SK-N-SH (cell line): ENCODE measurements around the gene SYT14. TPM values are rescaled to one million over a fixed set of nuclear protein-coding genes. Genes with fewer than 3 reads are reported as not detected.

Experiments used
- CTCF ChIA-PET: fragments of 300-600, 350-600 bp; formaldehyde crosslinking; extraction: SDS; loops from one replicate; lab custom pipeline; 2021; lab: Yijun Ruan, JAX
- POLR2A ChIA-PET: fragments of 350-600 bp; sonication (Branson Sonifier 250); formaldehyde crosslinking; extraction: SDS; loops from one replicate; lab custom pipeline; 2020; ENCODE audit warnings: antibody characterized with exemption, inconsistent platforms; lab: Yijun Ruan, JAX
- DNase-seq: peaks from one replicate; pipeline ENCODE4 v3.0.0; 2012
- H2AFZ ChIP-seq: fragments of 200-600 bp; sonication (generic); 2 replicates; pipeline ENCODE4 v1.8.1; 2016; ENCODE audit warnings: antibody characterized with exemption, mild to moderate bottlenecking, low read depth
- H3F3A ChIP-seq: fragments of 200-600 bp; sonication (generic); replicated peaks from 2 replicates; pipeline ENCODE3; 2016; ENCODE audit warnings: antibody characterized with exemption, mild to moderate bottlenecking; ENCODE audit not compliant: insufficient read depth
- H3K27ac ChIP-seq, 2 experiments: fragments of 200-500 bp in 1 of 2; fragments of 200-600 bp in 1 of 2; sonication (Bioruptor generic) in 1 of 2; sonication (generic), shearing (Covaris generic) in 1 of 2; 2 replicates each; pipeline versions ENCODE4 v1.5.1 to v1.6.1; 2014 to 2016; ENCODE audit warnings: low read depth in 2 of 2, inconsistent platforms in 1 of 2, low read length in 1 of 2, mild to moderate bottlenecking in 1 of 2, mixed read lengths in 1 of 2
- H3K27me3 ChIP-seq: fragments of 200-600 bp; sonication (generic), shearing (Covaris generic); 2 replicates; pipeline ENCODE4 v1.6.1; 2016; ENCODE audit warnings: mixed run types; ENCODE audit not compliant: insufficient read depth
- H3K36me3 ChIP-seq, 2 experiments: fragments of 200-500 bp in 1 of 2; fragments of 200-600 bp in 1 of 2; sonication (Bioruptor generic) in 1 of 2; sonication (generic) in 1 of 2; replicated peaks in 1 of 2; 2 replicates each; pipeline versions ENCODE3 to v1.5.1; 2014 to 2016; ENCODE audit warnings: low read length in 1 of 2, mild to moderate bottlenecking in 1 of 2; ENCODE audit not compliant: insufficient read depth in 2 of 2, control insufficient read depth in 1 of 2
- H3K4me1 ChIP-seq, 2 experiments: fragments of 200-500 bp in 1 of 2; fragments of 200-600 bp in 1 of 2; sonication (Bioruptor generic) in 1 of 2; sonication (generic), shearing (Covaris generic) in 1 of 2; 2 replicates each; pipeline versions ENCODE4 v1.5.1 to v1.6.1; 2014 to 2016; ENCODE audit warnings: low read depth in 1 of 2, low read length in 1 of 2, mixed run types in 1 of 2; ENCODE audit not compliant: insufficient read depth in 2 of 2, control insufficient read depth in 1 of 2
- H3K4me2 ChIP-seq: fragments of 200-600 bp; sonication (generic), shearing (Covaris generic); 2 replicates; pipeline ENCODE4 v1.6.1; 2017; ENCODE audit warnings: mixed run types
- H3K4me3 ChIP-seq, 2 experiments: fragments of 200-500 bp in 1 of 2; fragments of 200-600 bp in 1 of 2; sonication (Bioruptor generic) in 1 of 2; sonication (generic), shearing (Covaris generic) in 1 of 2; 2 replicates each; pipeline versions ENCODE4 v1.5.1 to v1.8.1; 2014 to 2016; ENCODE audit warnings: low read depth in 2 of 2, inconsistent platforms in 1 of 2, low read length in 1 of 2, mild to moderate bottlenecking in 1 of 2, mixed read lengths in 1 of 2, moderate library complexity in 1 of 2
- H3K79me2 ChIP-seq: fragments of 200-600 bp; sonication (generic); 2 replicates; pipeline ENCODE4 v1.8.1; 2017; ENCODE audit warnings: mild to moderate bottlenecking; ENCODE audit not compliant: insufficient read depth
- H3K9ac ChIP-seq: fragments of 200-600 bp; sonication (generic); 2 replicates; pipeline ENCODE4 v1.6.1; 2017; ENCODE audit warnings: mixed run types
- H3K9me2 ChIP-seq: fragments of 200-600 bp; sonication (generic); 2 replicates; pipeline ENCODE4 v1.6.1; 2017; ENCODE audit warnings: mixed run types
- H3K9me3 ChIP-seq: fragments of 200-600 bp; sonication (generic); 2 replicates; pipeline ENCODE4 v1.6.1; 2017; ENCODE audit warnings: mixed run types, mild to moderate bottlenecking, moderate library complexity
- H4K20me1 ChIP-seq: fragments of 200-600 bp; sonication (generic); 2 replicates; pipeline ENCODE4 v1.6.1; 2017; ENCODE audit warnings: mild to moderate bottlenecking, mixed run types; ENCODE audit not compliant: insufficient read depth
- CHD2 ChIP-seq: fragments of 150-350 bp; IDR thresholded peaks from 2 replicates; pipeline ENCODE4 v1.6.1; 2018; ENCODE audit warnings: low read length; ENCODE audit not compliant: partially characterized antibody
- EZH2phosphoT487 ChIP-seq: fragments of 200-600 bp; sonication (generic); IDR thresholded peaks from 2 replicates; pipeline ENCODE4 v1.6.1; 2017; ENCODE audit warnings: low read depth, mixed run types, mild to moderate bottlenecking, antibody characterized with exemption, moderate library complexity, borderline replicate concordance
- FOXJ3 ChIP-seq: sonication (generic); formaldehyde crosslinking; IDR thresholded peaks from 2 replicates; pipeline ENCODE4 v1.5.1; 2020; ENCODE audit warnings: mild to moderate bottlenecking, missing genetic modification reagents
- GABPA ChIP-seq: IDR thresholded peaks from 2 replicates; pipeline ENCODE4 v1.4.0; 2012; ENCODE audit warnings: low read depth, mild to moderate bottlenecking
- IRF3 ChIP-seq: fragments of 150-350 bp; IDR thresholded peaks from 2 replicates; pipeline ENCODE4 v1.6.1; 2016; ENCODE audit warnings: mild to moderate bottlenecking, low read depth, low read length
- MEF2A ChIP-seq: IDR thresholded peaks from 2 replicates; pipeline ENCODE4 v1.4.0; 2012; ENCODE audit warnings: low read depth, borderline replicate concordance
- NRF1 ChIP-seq: IDR thresholded peaks from 2 replicates; pipeline ENCODE4 v1.6.1; 2012; ENCODE audit warnings: low read depth, mild to moderate bottlenecking, low read length
- POLR2AphosphoS5 ChIP-seq: IDR thresholded peaks from 2 replicates; pipeline ENCODE4 v1.6.1; 2012; ENCODE audit warnings: low read depth, low read length
- RAD21 ChIP-seq: IDR thresholded peaks from 2 replicates; pipeline ENCODE4 v1.6.1; 2012; ENCODE audit warnings: mild to moderate bottlenecking, low read length
- RCOR1 ChIP-seq: fragments of 150-350 bp; IDR thresholded peaks from 2 replicates; pipeline ENCODE4 v1.6.1; 2017; ENCODE audit warnings: antibody characterized with exemption, low read length
- REST ChIP-seq: IDR thresholded peaks from 2 replicates; pipeline ENCODE4 v1.6.1; 2012; ENCODE audit warnings: mild to moderate bottlenecking, low read depth, low read length, moderate library complexity
- SIN3A ChIP-seq: IDR thresholded peaks from 2 replicates; pipeline ENCODE4 v1.6.1; 2012; ENCODE audit warnings: low read depth, mild to moderate bottlenecking, low read length, moderate library complexity, borderline replicate concordance
- TCF12 ChIP-seq: IDR thresholded peaks from 2 replicates; pipeline ENCODE4 v1.4.0; 2012
- WGBS: methylation state at CpG from one replicate; pipeline ENCODE4 v1.1.6; 2017; ENCODE audit warnings: low lambda C conversion rate; 5-methylcytosine and 5-hydroxymethylcytosine counted together
- polyA plus RNA-seq, 3 experiments: library from polyadenylated mRNA; depleted of rRNA; stranded (reverse); fragments of >200 nt; gene quantifications; 2 replicates each; pipeline ENCODE4 v1.2.3, GENCODE V29; 2012

SYT14 gene
- polyA plus RNA-seq, 1 of the 3 experiments (the other 2 are of a cell fraction): 1.2 TPM

DNA sequence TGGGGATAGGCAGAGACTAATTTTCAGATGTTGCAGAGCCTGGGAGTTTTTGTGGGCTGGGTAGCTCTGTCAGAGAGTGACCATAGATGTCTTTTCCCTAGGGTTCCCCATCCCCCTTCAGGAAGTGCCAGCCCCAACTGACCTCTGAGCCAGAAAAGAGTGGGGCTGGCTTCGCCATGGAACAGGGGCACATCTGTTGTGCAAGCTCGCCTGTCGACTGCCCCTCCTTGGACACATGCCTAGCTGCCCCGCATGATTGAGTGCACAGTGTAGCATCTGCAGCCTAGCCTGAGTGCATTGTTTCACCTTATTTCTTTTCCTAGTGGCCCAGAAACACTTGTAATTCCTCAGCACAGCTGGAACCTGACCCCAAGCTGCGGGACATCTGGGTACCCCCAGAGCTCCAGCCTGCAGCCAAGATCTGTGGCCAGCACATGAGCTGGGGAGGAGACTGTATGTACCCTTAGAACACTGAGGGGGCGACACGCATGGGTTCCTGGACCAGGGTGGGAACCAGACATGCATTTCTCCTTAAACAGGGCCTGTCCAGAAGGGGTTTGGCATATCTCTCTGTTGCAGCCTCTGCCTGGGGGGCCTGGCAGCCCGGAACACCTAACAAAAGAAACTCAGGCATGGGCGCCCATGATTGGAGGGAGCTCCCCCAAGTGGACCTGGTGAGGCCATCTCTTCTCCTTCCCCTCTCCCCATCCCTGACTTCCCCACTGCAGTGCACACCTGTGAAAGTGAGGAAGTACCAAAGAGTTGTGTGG, 55.2 kb downstream of the SYT14 start (continued):
- TF ChIP-seq REST: no peak
- TF ChIP-seq MEF2A: no peak
- no peak for TF ChIP-seq RCOR1
- no peak for TF ChIP-seq NRF1
- TF ChIP-seq IRF3: no peak

DNA sequence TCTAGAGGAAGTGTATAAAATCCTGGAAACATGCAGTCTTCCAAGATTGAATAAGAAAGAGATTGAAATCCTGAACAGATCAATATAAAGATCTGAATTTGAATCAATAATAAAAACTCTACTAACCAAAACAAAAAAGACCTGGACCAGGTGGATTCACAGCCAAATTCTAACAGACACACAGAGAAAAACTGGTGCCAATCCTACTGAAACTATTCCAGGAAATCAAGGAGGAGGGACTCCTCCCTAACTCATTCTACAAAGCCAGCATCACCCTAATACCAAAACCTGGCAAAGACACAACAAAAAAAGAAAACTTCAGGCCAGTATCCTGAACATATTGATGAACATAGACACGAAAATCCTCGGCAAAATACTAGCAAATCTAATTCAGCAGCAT, 58.3 kb downstream of the SYT14 start:
- 0 out of 2 replicates have a peak, but pooled peaks cover 4% of the 10 kb centered on the region for H3K9me3 ChIP-seq
- peaks cover 23% of the 10 kb centered on the region for H3F3A ChIP-seq
- H3K9ac ChIP-seq: no peak overlapping the region
- no peak overlapping the region for H2AFZ ChIP-seq
- no peaks in the 10 kb centered on the region for H3K27me3 ChIP-seq
- H3K4me1 ChIP-seq: no peaks in the 10 kb centered on the region; a peak in 3 of 4 replicates
- no peak overlapping the region for H3K4me3 ChIP-seq
- no peak for DNase-seq
- WGBS: 74% methylated on average over 2 of the region's 2 CpGs
- H3K79me2 ChIP-seq: no peaks in the 10 kb centered on the region
- ChIA-PET POLR2A (no interaction called here), CTCF (interaction anchor here (0.7 to 15.6 kb wide), 3 partner anchors 134 to 314 kb away, joined by 3 to 317 read pairs (median 5); no protein-coding TSS in a partner anchor)
- no peak overlapping the region for H3K27ac ChIP-seq
- TF ChIP-seq RCOR1: no peak
- no peak for TF ChIP-seq SIN3A
- TF ChIP-seq EZH2phosphoT487: no peak
- no peaks in the 10 kb centered on the region for H3K9me2 ChIP-seq
- no peak overlapping the region for H3K4me2 ChIP-seq
- H3K36me3 ChIP-seq: no peaks in the 10 kb centered on the region
- H4K20me1 ChIP-seq: no peaks in the 10 kb centered on the region

GRCh38 chr1:209999005-209999404, 61.0 kb downstream of the SYT14 start:
- no peak for DNase-seq
- 27% methylated on average over 1 of the region's 1 CpG for WGBS
- Histone ChIP-seq H4K20me1 (no peaks in the 10 kb centered on the region), H3F3A (peaks cover 23% of the 10 kb centered on the region), H3K9ac (no peak overlapping the region)
- POLR2A ChIA-PET: no interaction called here
- TF ChIP-seq TCF12: peak; percentile 51; the same call in 1 of the 2 replicates
- TF ChIP-seq RCOR1: no peak
- TF ChIP-seq POLR2AphosphoS5: no peak
- no peak for TF ChIP-seq FOXJ3 (CRISPR knock-in tag)
- TF ChIP-seq CHD2: no peak
- TF ChIP-seq IRF3: no peak
- no peak for TF ChIP-seq RAD21
- TF ChIP-seq GABPA: no peak
- TF ChIP-seq, all 33 proteins: peak for 1
- no peaks in the 10 kb centered on the region for H3K79me2 ChIP-seq
- H3K9me3 ChIP-seq: 0 out of 2 replicates have a peak, but pooled peaks cover 4% of the 10 kb centered on the region
- H3K4me3 ChIP-seq: no peak overlapping the region
- H3K27me3 ChIP-seq: no peaks in the 10 kb centered on the region
- no peaks in the 10 kb centered on the region for H3K9me2 ChIP-seq
- H3K4me1 ChIP-seq: peaks cover 7 to 15% of the 10 kb centered on the region in 2 experiments; a peak in 3 of 4 replicates
- CTCF ChIA-PET: interaction anchor here (1.1 kb wide), 1 partner anchor 9 kb away, joined by 4 read pairs; no protein-coding TSS in a partner anchor
- no peak overlapping the region for H2AFZ ChIP-seq
- no peak overlapping the region for H3K27ac ChIP-seq
- H3K36me3 ChIP-seq: peaks cover 0 to 5% of the 10 kb centered on the region in 2 experiments
- no peak overlapping the region for H3K4me2 ChIP-seq
